Activated T-helper 9 cell treated with anti-CD3 and anti-CD28 coated beads, Interleukin-2, amount 50 U/mL, for 16 hours (primary cell): ENCODE results near the gene MYOG.

Source experiments
- DNase-seq: peaks from one replicate; pipeline ENCODE4 v3.0.0-alpha.2; 2020; ENCODE audit warnings: low read depth

Gene MYOG

DNA sequence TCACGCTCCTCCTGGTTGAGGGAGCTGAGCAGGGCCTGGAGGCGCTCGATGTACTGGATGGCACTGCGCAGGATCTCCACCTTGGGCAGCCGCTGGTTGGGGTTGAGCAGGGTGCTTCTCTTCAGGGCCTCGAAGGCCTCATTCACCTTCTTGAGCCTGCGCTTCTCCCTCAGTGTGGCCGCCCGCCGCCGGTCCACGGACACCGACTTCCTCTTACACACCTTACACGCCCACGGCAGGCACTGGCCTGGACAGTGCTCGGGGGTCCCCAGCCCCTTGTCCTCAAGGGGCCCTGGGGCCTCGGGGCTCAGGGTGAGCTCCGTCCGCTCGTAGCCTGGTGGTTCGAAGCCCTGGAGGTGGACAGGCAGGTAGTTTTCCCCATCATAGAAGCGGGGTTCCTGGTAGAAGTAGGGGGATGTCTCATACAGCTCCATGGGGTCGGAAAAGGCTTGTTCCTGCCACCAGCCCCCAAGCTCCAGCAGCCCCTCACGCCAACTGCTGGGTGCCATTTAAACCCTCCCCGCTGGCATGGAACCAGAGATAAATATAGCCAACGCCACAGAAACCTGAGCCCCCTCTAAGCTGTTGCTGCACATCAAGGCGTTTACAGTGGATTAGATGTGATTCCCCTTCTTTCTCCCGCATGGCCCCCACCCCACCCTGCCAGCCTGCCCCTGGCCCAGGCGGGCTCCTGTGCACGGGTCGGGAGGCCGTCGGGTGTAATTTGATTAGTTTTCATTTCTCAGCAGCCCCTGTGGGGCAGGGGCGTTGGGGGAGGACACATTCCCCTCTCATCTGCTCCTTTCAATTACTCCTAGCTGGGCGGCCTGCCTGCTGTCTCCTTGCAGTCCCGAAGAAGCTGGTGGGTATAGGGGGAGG is at the start of gene MYOG:
MYOG (minus strand) TSS at position 485 of the 879 bp plus-strand sequence; CDS start at position 434, 51 bp downstream.
- DNase-seq, result no peak

DNA sequence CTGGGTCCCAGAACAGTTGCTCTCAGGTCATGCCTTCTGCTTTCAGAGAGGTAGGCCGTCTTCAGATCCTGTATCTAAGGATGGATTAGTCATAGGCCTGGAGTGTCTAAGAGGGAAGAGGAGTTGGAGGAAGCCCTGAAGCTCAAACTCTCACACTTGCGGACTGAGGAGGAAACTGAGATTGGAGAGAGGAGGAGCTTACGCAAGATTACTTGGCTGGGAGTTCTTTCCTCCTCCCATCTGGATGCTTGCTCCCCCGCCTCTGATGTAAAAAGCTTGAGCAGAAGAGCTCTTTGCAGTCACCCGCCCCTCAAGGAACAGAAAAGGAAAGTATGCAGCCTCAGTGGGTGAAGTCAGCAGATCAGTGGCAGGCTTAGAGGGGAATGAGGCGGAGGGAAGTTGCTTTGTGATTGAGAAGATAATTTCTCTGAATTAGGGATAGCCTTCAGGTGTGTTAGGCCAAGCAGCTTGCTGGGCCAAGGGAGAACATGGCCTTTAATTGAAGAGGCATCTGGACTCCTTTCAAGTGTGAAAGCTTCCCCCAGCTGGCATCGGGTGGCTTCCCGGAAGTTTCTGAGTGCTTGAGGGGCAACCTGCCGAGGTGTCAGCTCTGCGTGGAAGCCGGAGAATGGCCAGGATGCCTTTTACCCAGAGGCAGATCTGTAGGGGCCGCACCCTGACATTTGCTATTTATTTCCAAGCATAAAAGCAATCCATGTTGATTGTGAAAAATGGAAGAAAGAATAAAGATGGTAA is 48.3 kb upstream of the MYOG start:
- DNase-seq, result no peak

DNA sequence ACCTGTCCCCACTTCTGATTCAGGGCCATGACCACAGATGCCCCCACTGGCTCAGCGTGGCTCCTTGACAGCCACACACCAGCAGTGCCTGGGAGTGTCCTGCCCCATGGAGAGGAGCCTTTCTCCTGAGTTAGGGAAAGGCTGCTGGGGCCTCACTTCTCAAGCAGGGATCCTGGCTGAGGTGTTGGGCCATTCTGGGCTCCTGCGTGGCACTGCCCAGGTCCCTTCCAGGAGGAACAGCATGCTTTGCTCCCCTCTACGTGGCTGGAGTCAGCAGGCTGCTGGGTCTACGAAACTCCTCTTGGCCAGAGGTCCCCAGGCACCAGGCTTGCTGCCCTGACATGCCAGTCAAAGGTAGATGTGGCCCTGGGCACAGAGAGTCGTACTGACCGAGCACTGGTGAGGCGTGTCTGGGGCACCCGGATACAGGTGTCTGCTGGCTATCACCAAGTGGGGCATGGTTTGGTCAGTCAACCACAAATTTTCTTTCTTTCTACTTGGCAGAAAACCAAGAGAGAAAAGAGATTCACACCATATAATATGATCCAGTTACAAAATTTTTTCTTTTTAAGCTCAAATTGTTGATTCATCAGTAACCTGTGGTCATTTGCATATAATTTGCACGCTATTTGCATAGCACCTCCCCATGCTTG is 45.9 kb upstream of the MYOG start:
- no peak for DNase-seq

DNA sequence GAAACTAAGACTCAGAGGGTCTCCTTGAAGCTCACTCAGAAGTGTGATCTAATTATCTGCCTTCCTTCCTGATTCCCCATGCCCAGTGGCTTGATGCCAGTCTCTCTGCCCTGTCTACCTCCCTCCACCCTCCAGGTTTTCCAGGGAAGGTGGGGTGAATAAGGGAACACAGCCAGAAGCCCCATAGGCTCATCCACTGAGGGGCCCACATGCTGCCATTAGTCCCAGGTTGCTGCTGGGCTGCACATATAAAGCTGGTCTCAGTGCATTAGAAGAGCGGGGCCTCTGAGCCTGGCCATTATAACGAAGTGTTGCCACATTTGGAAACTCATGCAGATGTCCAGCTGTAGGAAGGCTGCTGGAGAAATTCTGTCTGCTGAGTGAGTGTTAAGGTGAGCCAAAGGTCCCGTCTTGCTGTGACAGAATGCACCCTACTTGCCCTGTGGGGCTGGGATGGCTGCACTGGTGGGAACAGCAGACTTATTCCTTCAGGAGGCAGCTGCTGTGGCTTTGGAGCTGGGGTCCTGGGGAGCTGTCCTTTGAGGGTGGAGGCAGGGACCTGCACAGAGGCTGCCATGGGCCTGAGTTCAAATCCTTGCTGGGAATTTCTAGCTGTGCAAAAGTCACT is 44.7 kb upstream of the MYOG start:
- DNase-seq, result no peak

DNA sequence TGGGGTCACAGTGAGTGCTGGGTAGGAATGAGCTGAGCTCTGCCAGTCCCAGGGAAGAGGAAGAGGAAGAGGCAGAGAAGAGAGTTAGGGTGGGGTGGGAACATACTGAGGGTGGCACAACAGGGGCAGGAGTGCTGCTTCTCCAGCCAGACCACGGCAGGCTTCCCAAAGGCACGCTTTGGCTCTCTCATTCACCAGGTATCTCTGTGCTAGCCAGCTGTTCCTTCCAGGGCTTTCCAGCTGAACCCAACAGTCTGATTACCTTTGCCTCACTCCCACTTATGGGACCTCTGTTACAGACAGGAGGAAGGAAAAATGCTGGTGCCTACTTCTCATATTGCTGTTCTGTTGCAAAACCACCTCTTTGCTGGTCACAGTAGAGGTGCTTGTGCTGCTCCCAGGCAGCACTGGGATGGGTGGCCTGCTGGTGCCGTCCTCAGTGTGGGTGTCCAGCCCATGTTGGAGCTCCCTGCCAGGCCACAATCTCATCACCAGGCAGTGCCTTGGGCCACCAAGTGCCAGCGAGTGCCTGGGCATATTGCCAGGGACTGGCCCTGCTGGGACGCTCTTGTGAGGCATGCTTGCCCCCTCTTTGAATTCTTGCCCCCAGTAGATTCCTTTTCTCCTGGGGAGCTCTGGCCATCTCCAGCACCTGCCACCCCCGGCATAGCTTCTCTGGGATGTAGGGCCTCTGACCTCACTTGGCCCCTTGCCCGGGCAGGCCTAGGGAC is 43.9 kb upstream of the MYOG start:
- no peak for DNase-seq

DNA sequence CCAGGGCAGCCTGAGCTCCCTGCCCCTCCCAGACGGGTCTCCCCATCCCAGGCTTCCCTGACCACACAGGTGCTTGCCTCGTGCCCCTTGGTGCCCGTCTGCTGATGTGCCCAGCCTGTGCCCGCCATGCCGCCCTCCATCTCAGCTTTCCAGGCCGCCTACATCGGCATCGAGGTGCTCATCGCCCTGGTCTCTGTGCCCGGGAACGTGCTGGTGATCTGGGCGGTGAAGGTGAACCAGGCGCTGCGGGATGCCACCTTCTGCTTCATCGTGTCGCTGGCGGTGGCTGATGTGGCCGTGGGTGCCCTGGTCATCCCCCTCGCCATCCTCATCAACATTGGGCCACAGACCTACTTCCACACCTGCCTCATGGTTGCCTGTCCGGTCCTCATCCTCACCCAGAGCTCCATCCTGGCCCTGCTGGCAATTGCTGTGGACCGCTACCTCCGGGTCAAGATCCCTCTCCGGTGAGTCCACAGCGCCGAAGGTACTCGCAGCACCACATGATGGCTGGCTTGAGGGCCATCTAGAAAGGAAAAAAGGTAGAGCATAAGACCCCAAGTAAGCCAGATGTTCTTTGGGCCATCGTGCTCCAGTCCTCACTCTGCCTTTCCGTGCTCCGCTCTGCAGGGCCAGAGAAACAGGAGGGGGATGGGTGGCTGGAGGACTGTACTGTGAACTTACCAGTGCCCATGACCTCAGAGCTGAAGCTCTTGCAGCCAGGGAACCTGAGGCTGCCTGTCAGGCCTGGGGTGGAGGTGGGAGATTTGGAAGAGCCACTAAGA is 43.1 kb upstream of the MYOG start:
- DNase-seq, result no peak

DNA sequence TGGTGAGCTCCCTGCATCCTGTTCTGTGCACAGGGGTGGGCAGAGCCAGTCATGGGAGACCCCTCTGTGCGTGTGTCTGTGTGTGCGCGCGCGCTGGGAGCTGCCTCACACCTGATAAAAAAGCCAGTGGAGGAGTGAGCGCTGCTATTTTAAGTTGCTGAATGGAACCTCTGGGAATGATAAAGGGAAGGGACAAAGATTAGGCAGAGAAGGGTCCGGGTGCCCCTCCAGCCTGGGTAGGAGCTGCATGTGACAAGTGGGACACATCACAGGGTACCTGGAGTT is 42.6 kb upstream of the MYOG start:
- DNase-seq, result no peak

DNA sequence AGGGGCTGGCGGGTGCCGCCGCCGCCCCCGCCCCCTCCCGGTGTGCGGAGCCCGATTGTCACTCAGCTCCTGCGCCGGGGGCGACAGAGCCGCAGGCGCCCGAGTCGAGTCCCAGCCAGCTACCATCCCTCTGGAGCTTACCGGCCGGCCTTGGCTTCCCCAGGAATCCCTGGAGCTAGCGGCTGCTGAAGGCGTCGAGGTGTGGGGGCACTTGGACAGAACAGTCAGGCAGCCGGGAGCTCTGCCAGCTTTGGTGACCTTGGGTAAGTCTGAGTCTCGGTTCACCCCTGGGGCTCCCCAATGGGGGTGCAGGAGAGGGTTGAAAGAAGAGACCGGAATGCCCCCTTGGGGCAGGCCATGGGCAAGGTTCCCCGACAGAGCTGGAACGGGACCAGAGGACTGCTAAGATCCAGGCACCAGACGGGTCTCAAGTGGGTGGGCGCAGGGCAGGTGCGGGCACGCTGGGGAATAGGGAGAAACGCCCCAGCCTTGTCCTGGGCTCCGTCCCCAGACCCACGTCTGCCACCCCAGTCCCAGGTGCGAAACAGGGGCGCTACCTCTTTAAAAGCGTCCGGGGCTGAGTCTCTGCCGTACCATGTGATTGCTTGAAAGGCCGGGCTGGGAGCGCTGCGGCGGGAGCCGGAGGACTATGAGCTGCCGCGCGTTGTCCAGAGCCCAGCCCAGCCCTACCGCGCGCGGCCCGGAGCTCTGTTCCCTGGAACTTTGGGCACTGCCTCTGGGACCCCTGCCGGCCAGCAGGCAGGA is 42.0 kb upstream of the MYOG start, which contains the start of gene ADORA1:
ADORA1 (plus strand) TSS at position 61 of the 765 bp plus-strand sequence. CDS start 1,116 bp downstream, outside the sequence.
- DNase-seq, result no peak

DNA sequence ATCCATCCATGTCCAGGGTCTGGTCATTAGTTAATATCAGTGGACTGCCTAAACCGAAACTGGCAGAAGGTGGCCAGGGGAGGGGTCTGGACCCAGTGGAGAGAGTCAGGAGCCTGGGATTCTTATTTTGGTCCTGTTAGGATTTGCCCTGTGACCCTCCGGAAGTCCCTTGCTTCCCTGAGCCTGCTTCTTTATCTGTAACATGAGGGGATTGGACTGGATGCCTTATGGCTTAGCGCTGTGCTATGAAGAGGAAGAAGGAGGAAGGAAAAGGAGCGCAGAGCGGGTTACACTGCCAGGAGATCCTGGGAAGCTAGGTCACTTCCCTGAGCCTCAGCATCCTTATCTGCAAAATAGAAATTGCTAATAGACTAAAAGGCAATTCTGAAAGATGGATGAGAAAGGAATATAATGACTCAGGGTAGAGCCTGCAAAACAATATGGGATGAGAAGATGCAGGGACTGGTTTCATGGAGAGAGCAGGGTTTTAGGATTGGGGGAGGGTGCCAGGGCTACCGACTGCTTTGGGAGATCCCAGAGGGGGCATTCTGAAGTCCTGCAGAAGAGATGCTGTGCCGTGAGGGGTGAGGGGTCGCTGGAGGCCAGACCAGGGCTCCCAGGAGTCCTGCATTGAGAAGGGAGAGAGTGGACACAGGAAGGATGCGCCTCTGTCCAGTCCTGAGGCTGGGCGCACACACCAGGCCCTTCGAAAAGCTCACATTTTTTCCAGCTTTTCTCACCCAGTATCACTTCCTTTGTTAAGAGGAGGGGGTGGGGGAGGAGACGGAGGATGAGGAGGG is 41.3 kb upstream of the MYOG start:
- no peak for DNase-seq

DNA sequence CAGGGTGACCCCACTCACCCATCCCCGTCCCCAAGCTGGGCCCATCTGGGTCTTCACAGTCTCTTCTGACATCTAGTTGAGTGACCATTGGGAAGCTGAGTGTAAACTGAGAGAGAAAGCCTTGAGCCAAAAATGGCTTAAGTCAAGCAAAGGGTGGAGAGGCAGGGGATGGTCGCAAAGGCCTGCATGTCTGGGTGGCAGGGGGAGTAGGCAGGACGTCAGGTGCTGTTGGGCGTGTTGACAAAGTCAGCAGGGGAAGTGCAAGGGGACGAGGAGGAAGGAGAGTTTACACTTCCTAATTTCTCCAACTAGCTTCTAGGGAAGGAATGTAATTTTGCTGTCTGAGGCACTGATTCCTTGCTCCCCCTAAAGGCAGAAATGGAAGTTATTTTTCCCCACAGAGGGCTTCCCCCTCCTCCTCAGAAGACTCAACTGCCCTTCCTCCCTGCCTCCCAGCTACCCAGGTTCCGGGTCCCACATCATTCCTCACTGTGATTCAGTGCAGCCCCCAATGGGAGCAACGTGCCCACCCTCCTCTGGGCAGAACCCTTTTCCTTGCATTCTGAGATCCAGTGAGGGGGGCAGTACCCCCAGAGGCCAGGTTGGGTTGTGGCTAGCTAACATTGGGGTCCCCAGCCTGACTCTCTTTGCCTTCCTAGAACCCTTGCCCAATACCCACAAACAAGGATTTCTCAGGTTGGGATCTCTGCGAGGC is 40.5 kb upstream of the MYOG start:
- no peak for DNase-seq

DNA sequence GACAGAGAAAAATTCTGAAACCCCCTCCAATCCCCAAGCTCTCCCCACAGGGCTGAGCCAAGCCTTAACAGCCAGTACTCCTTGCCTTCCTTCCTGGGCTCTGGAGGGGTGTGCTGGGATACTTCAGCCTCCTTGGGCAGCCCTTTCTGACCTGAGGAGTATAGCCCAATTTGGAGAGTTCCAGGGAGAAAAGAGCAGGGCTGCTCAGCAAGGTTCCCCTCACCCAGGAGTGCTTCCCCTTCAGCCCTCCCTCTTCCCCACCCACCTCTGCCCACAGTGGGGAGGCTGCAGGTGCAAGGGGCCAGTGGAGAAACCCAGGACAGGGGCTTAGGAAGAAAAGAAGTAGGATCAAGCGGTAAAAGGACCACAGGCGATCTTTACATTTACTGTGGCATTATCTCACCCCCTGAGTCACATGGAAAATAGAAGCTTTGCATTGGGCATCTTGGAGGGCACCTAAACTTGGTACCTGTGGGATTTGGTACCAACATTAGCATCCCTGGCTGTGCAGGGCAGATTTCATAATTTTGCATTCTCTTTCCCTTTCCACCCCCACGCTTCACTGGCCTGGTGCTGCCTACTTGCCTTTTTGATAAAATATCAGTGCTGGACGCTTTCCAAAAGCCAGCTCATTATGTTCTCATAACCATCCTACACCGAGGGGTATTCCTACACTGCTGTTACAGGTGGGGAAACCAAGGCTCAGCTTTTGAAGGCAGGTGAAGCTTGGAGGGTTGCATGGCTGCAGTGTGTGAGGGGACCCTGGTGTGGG is 38.9 kb upstream of the MYOG start:
- DNase-seq, result no peak

DNA sequence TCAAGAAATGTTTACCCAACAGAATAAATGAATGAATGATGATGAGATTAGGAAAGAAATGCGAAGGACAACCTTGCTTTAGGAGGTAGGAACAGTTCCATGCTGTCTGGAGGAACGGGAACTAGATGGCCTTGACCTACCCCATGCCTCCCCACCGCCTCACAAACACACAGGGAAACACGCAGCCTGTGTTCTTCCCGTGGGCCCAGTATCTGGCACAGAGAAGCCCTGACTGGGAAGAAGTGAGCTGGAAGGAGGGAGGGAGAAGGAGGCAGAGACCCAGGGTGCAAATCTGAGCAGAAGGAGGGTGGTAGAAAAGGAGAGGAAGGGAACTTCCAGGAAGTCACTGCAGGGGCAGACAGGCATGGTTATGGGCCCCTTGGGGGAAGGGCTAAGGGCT is 38.2 kb upstream of the MYOG start:
- DNase-seq, result no peak

DNA sequence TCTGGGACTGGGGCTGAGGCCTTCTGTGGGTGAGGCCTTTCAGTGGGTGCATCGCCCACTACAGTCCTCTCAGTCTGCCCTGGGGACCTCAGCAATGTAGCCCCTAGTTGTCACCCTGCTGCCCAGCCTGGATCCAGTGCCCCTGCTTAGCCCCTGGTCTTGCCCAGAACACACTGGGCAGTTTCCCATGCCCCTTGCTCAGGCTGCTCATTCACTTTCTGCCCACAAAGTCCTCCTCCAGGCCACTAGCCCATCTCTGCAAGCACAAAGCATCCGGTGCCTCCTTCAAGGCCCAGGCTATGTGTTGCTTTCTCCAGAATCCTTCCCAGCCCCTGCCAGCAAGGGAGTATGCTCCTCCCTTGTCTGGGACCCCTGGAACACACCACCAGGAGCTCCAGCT is 36.3 kb upstream of the MYOG start:
- no peak for DNase-seq

DNA sequence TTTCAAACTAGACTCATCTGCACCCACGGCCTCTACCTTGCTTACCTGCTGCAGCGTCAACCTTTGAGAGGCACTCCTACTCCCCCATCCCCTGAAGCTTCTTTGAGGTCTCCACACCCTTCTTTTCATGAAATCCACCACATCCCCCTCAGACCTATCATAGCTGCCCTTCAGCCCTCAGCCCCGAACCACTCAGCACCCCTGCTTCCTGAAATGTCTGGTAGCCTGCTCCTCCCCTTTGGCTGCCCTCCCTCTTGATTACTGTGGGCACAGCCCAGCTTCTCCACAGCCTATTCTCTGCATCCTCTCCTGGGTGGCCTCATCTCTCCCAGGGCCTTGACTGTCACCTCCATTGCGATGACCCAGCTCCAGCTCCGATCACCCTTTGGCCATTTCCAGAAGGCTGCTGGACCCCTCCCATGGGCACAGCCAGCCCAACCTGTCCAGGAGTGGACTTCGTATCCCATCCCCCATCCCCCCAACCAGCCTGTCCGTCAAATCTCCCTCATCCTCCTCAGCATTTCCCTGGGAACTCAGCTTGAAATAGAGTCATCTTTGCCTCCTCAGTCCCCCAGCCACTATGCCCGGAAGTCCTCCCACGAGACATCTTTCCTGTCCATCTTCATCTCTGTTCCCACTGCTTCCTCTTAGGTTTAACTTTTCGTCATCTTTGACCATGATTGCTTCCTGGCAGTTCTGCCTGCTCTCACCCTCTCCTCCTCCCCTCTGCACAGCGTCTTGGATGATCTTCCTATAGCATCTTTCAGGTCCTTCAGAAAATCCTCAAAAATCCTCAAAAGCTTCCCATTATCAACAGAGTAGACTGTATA is 35.6 kb upstream of the MYOG start:
- DNase-seq, result no peak

DNA sequence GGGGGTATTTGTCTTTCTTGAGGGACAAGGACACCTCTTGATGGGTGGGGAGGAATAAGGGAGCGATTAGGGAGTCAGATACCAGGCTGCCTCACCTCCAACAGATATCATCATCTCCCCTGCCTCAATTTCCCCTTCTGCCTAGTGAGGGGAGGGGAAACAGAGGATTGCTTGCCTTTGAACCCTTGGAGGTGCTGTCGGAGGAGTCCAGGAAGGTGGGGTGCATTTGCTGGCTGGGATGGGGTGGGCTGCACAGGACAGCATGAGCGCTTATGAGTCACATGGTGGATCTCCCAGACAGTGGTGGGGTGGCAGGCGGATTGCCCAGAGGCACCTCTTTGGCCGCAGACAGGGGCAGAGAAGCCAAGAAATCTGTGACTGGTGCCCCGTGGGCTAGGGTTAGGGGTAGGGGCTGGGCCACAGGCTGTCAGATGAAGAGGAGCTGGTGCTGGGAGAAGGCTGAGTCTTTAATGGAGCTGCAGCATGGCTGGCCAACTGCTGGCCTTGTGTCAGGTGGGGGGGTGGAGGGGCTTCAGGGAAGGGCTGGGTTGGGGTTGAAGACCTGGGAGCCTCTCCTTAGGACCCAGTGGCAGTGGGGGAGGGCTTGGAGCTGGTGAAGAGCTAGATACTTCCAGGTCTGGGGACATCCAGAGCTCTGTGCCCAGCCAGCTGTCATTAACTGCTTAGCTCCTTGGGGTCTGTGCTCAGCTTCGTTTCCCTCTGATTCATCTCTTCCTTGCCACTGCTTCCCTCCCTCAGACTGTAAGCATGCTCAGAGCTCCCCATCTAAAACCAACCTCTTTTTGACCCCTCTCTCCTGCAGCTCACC is 34.7 kb upstream of the MYOG start:
- DNase-seq, result no peak
